Thyroid gland (tissue), 4 donors: ENCODE measurements around the gene CPS1.

Experiments
- POLR2A ChIP-seq, 2 donors: fragments of 450-650 bp; IDR thresholded peaks; one replicate each; pipeline ENCODE4 v1.6.1; 2017; ENCODE audit warnings: antibody characterized with exemption in 2 of 2, mild to moderate bottlenecking in 2 of 2, moderate library complexity in 1 of 2
- TF ChIP-seq, protein P1 (sequence below), 6 experiments: fragments of 200-600 bp in 3 of 6; fragments of 450-650 bp in 3 of 6; sonication (generic) in 3 of 6; IDR thresholded peaks; one replicate each; pipeline ENCODE4 v1.5.1; 2016 to 2019; ENCODE audit warnings: antibody characterized with exemption in 6 of 6, mild to moderate bottlenecking in 2 of 6, inconsistent platforms in 1 of 6, moderate library complexity in 1 of 6

DNA sequence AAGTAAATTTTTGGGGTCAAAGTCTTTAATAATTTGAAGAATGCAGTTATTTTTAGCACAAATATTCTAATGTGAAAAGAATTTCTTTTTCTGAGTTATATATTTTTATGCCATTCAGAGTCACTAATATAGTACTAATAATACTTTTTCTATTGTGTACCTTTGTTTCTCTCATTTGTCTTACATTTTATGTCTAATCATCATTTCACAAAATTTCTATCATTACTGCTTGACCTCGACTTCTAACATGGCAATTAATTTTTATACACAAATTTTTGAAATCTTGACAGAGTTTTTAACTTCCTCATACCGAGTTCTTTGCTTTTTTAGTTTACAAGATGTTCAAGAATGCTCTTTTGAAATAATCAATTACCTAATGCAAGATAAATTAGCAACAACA is 8.4 kb upstream of the CPS1 start:
- TF ChIP-seq, protein P1, sequence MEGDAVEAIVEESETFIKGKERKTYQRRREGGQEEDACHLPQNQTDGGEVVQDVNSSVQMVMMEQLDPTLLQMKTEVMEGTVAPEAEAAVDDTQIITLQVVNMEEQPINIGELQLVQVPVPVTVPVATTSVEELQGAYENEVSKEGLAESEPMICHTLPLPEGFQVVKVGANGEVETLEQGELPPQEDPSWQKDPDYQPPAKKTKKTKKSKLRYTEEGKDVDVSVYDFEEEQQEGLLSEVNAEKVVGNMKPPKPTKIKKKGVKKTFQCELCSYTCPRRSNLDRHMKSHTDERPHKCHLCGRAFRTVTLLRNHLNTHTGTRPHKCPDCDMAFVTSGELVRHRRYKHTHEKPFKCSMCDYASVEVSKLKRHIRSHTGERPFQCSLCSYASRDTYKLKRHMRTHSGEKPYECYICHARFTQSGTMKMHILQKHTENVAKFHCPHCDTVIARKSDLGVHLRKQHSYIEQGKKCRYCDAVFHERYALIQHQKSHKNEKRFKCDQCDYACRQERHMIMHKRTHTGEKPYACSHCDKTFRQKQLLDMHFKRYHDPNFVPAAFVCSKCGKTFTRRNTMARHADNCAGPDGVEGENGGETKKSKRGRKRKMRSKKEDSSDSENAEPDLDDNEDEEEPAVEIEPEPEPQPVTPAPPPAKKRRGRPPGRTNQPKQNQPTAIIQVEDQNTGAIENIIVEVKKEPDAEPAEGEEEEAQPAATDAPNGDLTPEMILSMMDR (IDR thresholded peaks at IDR 0.05) = no peak
- TF ChIP-seq POLR2A (IDR thresholded peaks at IDR 0.05) = no peak
